ENCODE results near the gene ROBO2. TPM values are rescaled to one million over a fixed set of nuclear protein-coding genes. Genes with fewer than 3 reads are reported as not detected.

Gene ROBO2
- total RNA-seq, 6 donors from 2014 or later, result 12.0 to 29.1 (median 14.0) TPM

DNA sequence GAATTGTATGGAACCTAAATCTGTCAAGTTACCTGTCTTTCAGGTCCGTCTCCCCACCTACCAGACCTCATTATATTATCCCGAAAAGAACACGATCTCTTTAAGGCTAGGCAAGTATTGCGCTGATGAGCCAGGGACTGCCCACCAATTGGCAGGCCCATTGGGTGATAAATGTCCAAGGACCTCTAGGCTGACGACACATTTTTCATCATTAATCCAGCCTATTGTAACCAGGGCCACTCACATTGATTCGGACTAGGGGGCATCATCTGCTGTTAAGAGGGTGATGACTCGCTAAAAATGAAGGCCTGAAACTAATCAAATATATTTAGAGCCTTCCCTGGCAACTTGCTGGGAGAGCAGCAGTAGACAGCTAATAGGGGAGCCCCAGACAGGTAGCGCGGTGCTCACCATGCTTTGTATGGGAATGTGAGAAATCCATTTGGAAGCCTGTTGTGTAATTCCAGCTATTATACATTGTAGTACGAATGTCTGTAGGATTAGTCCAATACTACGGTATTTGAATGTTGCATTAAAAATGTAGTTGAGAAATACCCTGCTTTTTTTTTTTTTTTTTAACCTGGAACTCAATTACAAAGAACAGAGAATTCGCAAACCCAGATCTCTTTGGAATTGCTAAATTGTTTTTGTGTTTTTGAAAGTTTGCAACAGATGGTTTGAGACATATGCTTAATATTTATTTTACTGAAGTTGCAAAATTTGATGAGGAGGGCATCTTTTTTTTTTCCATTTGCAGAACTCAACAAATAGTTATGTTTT is 156.1 kb downstream of the ROBO2 start:
- H3K36me3 ChIP-seq, result no peaks in the 10 kb centered on the region
- H3K4me3 ChIP-seq, result no peak overlapping the region
- DNase-seq, result no peak
- H3K27me3 ChIP-seq, result no peaks in the 10 kb centered on the region
- WGBS, 2 donors, result 75 to 83% methylated on average over 12 of the region's 12 CpGs
- H3K9me3 ChIP-seq, result no peaks in the 10 kb centered on the region
- no peaks in the 10 kb centered on the region for H3K4me1 ChIP-seq
- H3K27ac ChIP-seq, result no peak overlapping the region
- ATAC-seq (ENCODE audit: low FRiP score in 2 of 2), result no peak
- no peak for TF ChIP-seq POLR2A (IDR thresholded peaks at IDR 0.05)
- no peak for TF ChIP-seq EP300 (IDR thresholded peaks at IDR 0.05)
- TF ChIP-seq, protein P1, sequence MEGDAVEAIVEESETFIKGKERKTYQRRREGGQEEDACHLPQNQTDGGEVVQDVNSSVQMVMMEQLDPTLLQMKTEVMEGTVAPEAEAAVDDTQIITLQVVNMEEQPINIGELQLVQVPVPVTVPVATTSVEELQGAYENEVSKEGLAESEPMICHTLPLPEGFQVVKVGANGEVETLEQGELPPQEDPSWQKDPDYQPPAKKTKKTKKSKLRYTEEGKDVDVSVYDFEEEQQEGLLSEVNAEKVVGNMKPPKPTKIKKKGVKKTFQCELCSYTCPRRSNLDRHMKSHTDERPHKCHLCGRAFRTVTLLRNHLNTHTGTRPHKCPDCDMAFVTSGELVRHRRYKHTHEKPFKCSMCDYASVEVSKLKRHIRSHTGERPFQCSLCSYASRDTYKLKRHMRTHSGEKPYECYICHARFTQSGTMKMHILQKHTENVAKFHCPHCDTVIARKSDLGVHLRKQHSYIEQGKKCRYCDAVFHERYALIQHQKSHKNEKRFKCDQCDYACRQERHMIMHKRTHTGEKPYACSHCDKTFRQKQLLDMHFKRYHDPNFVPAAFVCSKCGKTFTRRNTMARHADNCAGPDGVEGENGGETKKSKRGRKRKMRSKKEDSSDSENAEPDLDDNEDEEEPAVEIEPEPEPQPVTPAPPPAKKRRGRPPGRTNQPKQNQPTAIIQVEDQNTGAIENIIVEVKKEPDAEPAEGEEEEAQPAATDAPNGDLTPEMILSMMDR (IDR thresholded peaks at IDR 0.05), result no peak
- TF ChIP-seq POLR2AphosphoS5 (IDR thresholded peaks at IDR 0.05), result no peak

DNA sequence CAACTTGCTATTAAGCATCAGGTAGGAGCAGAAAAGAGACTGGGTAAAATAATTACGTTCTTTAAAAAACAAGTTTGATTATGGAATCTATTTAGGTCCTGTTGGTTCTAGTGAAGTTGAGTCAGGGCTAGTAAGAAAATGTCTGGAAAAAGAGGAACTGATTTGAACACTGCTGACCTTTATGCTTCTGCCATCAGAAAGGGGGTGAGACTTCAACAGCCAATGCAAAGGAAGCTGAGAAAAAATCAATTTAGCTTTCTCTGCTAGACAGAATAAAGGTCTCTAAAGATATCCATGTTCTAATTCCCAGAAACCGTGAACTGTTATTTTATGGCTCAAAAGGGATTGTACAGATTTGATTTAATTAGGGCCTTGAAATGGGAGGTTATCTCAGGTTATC is 157.5 kb downstream of the ROBO2 start:
- 84 to 92% methylated on average over 2 of the region's 2 CpGs for WGBS, 2 donors
- no peaks in the 10 kb centered on the region for H3K36me3 ChIP-seq
- no peak for ATAC-seq (ENCODE audit: low FRiP score in 2 of 2)
- TF ChIP-seq POLR2A (IDR thresholded peaks at IDR 0.05) (no peak), POLR2AphosphoS5 (IDR thresholded peaks at IDR 0.05) (no peak), EP300 (IDR thresholded peaks at IDR 0.05) (no peak)
- TF ChIP-seq, protein P1 (IDR thresholded peaks at IDR 0.05), result no peak
- no peaks in the 10 kb centered on the region for H3K9me3 ChIP-seq
- H3K27me3 ChIP-seq, result no peaks in the 10 kb centered on the region
- H3K4me1 ChIP-seq, result no peaks in the 10 kb centered on the region
- DNase-seq, result no peak
- no peak overlapping the region for H3K27ac ChIP-seq
- no peak overlapping the region for H3K4me3 ChIP-seq

DNA sequence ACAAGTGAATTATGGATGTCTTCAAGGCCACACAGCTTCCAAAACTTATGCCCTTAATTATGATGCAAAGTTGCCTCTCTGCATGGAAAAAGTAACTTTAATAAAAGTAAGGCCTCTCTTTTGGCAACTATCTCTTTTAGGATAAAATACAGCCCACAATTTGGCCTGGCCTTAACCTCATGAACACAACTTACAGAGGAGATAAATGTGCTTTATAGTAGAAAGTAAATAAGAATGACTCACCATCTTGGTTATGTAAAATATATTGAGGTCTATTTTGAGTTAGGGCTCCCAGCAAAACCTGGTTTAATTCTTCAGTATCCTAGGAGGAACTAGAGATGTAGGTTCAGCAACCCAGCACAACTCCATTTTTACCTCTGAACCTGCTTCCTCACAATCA is 164.0 kb downstream of the ROBO2 start:
- H3K36me3 ChIP-seq, result no peaks in the 10 kb centered on the region
- H3K9me3 ChIP-seq, result no peaks in the 10 kb centered on the region
- ATAC-seq (ENCODE audit: low FRiP score in 2 of 2), result no peak
- H3K27ac ChIP-seq, result no peak overlapping the region
- TF ChIP-seq, protein P1 (IDR thresholded peaks at IDR 0.05), result no peak
- TF ChIP-seq POLR2AphosphoS5 (IDR thresholded peaks at IDR 0.05) (no peak), POLR2A (IDR thresholded peaks at IDR 0.05) (no peak), EP300 (IDR thresholded peaks at IDR 0.05) (no peak)
- DNase-seq, result no peak
- H3K4me1 ChIP-seq, result no peaks in the 10 kb centered on the region
- no peak overlapping the region for H3K4me3 ChIP-seq
- H3K27me3 ChIP-seq, result no peaks in the 10 kb centered on the region

DNA sequence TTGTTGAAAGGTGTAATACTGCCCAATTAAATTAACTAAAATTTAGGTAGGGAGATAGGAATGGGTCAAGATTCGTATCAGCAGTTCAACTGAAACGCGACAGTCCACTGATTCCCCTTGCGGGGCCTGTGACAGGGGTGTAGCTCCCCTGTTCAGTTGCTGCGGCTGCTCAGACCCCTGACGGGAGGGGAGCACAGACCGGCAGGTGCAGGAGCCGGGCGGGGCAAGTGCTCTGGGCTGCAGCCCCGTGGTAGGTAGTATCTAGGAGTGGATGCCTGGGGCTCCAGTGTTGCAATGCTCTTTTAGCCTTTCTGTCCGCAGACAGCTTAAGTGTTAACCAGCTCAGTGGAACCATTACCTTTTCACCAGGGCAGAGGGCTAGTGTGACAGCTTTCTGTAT is 164.9 kb downstream of the ROBO2 start:
- no peak for ATAC-seq (ENCODE audit: low FRiP score in 2 of 2)
- TF ChIP-seq, protein P1 (IDR thresholded peaks at IDR 0.05), result no peak
- no peak for TF ChIP-seq POLR2A (IDR thresholded peaks at IDR 0.05)
- no peak for TF ChIP-seq POLR2AphosphoS5 (IDR thresholded peaks at IDR 0.05)
- TF ChIP-seq EP300 (IDR thresholded peaks at IDR 0.05), result no peak

DNA sequence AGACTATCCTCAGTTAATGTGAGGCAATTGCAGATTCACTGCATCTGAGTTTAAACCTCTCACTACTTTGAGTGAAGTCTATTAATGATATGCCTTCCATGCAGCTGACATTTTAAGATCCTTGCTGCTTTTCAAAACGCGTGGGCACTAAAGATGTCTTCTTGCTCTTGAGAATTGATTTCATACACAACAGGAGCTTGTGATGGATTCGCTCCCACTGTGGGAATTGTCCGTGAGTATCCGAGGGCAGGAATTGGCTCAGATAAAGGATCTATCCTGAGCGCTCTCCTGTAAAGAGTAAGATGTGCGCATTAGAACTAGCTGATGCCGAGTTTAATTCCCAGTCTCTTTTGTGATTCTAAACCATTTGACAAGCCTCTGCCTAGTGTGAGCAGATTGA is 167.9 kb downstream of the ROBO2 start:
- WGBS, 2 donors, result 86 to 92% methylated on average over 8 of the region's 8 CpGs
- Histone ChIP-seq H3K27me3 (no peaks in the 10 kb centered on the region), H3K4me3 (no peak overlapping the region), H3K27ac (no peak overlapping the region), H3K9me3 (no peaks in the 10 kb centered on the region), H3K4me1 (no peaks in the 10 kb centered on the region), H3K36me3 (no peaks in the 10 kb centered on the region)
- TF ChIP-seq, protein P1 (IDR thresholded peaks at IDR 0.05), result no peak
- TF ChIP-seq POLR2A (IDR thresholded peaks at IDR 0.05) (no peak), EP300 (IDR thresholded peaks at IDR 0.05) (no peak), POLR2AphosphoS5 (IDR thresholded peaks at IDR 0.05) (no peak)
- ATAC-seq (ENCODE audit: low FRiP score in 2 of 2) (no peak), DNase-seq (no peak)

More for the DNA sequence above, 164.9 kb downstream of the ROBO2 start:
- 81 to 90% methylated on average over 5 to 11 of the region's 11 CpGs for WGBS, 2 donors
- Histone ChIP-seq H3K4me3 (no peak overlapping the region), H3K27me3 (no peaks in the 10 kb centered on the region), H3K36me3 (no peaks in the 10 kb centered on the region), H3K27ac (no peak overlapping the region), H3K4me1 (no peaks in the 10 kb centered on the region), H3K9me3 (no peaks in the 10 kb centered on the region)
- peak in 1 of 2 donors; percentile 50 for DNase-seq
